ENCODE measurements around the gene TSSK1B. TPM values are rescaled to one million over a fixed set of nuclear protein-coding genes. Genes with fewer than 3 reads are reported as not detected.

TSSK1B gene
- total RNA-seq (2014; rRNA removed; shearing (Covaris generic)) (not detected in 2 replicates), total RNA-seq (2022) (not detected in 2 replicates), Bru-seq, nascent RNA (not detected), BruChase-seq, experiment 1, labeled RNA remaining after a 6-hour chase (not detected), BruChase-seq, experiment 2, labeled RNA remaining after a 2-hour chase (not detected)
- long read RNA-seq, result 0 reads

- Histone ChIP-seq H3K4me2 (ENCODE audit: low read length) (no peak within 1 kb of the TSS), H3K9me3 (ENCODE audit: low read length) (no peaks in the 10 kb centered on the region), H4K20me1 (ENCODE audit: insufficient read depth, low read length) (no peaks in the 10 kb centered on the region), H3K9me2 (ENCODE audit: insufficient read depth, low read length) (no peaks in the 10 kb centered on the region), H3K27ac (ENCODE audit: low read depth, low read length, poor library complexity, severe bottlenecking) (no peak within 1 kb of the TSS), H2AFZ (ENCODE audit: low read length) (no peak within 1 kb of the TSS), H3K4me3 (ENCODE audit: low read depth, low read length, poor library complexity, severe bottlenecking) (no peak within 1 kb of the TSS), H3K36me3 (ENCODE audit: insufficient read depth, low read length) (no peaks in the 10 kb centered on the region), H3K4me1 (ENCODE audit: insufficient read depth, low read length, poor library complexity, severe bottlenecking) (no peaks in the 10 kb centered on the region), H3K79me2 (ENCODE audit: insufficient read depth, low read depth, low read length) (no peaks in the 10 kb centered on the region)
- BruUV-seq (replicated peaks), result no TSS peak
- no peak for DNase-seq (ENCODE audit: low spot score)
- intact Hi-C loops (cut with micrococcal nuclease; ENCODE audit: unreplicated experiment), result no loop called here
- ChIA-PET POLR2A (no interaction called here), CTCF (ENCODE audit: unreplicated experiment) (no interaction called here)
- TF ChIP-seq EZH2phosphoT487 (IDR thresholded peaks at IDR 0.05; ENCODE audit: borderline replicate concordance, low read depth, low read length) (no peak), CTCF (conservative IDR thresholded peaks at IDR 0.05; ENCODE audit: low read length) (no peak)
Observed at GRCh38 chr5:113434889-113435288, at the start of gene TSSK1B. Gene TSSK1B (minus strand): TSS chr5:113434989. CDS start chr5:113434839, 150 bp downstream.

- H3K4me2 ChIP-seq (ENCODE audit: low read length), result no peak overlapping the region
- no peaks in the 10 kb centered on the region for H3K9me3 ChIP-seq (ENCODE audit: low read length)
- BruUV-seq (replicated peaks), result no TSS peak
- H3K27ac ChIP-seq (ENCODE audit: low read depth, low read length, poor library complexity, severe bottlenecking), result no peak overlapping the region
- intact Hi-C loops (cut with micrococcal nuclease; ENCODE audit: unreplicated experiment), result no loop called here
- ChIA-PET POLR2A (no interaction called here), CTCF (ENCODE audit: unreplicated experiment) (no interaction called here)
- no peak overlapping the region for H3K4me3 ChIP-seq (ENCODE audit: low read depth, low read length, poor library complexity, severe bottlenecking)
- no peaks in the 10 kb centered on the region for H4K20me1 ChIP-seq (ENCODE audit: insufficient read depth, low read length)
- no peaks in the 10 kb centered on the region for H3K9me2 ChIP-seq (ENCODE audit: insufficient read depth, low read length)
- no peaks in the 10 kb centered on the region for H3K36me3 ChIP-seq (ENCODE audit: insufficient read depth, low read length)
- no peak overlapping the region for H2AFZ ChIP-seq (ENCODE audit: low read length)
- no peak for DNase-seq (ENCODE audit: low spot score)
- H3K79me2 ChIP-seq (ENCODE audit: insufficient read depth, low read depth, low read length), result no peaks in the 10 kb centered on the region
- peaks cover 7% of the 10 kb centered on the region for H3K4me1 ChIP-seq (ENCODE audit: insufficient read depth, low read length, poor library complexity, severe bottlenecking)
- no peak for TF ChIP-seq EZH2phosphoT487 (IDR thresholded peaks at IDR 0.05; ENCODE audit: borderline replicate concordance, low read depth, low read length)
- TF ChIP-seq CTCF (conservative IDR thresholded peaks at IDR 0.05; ENCODE audit: low read length), result no peak
Observed at GRCh38 chr5:113480243-113480642, 45.5 kb upstream of the TSSK1B start.

DNA sequence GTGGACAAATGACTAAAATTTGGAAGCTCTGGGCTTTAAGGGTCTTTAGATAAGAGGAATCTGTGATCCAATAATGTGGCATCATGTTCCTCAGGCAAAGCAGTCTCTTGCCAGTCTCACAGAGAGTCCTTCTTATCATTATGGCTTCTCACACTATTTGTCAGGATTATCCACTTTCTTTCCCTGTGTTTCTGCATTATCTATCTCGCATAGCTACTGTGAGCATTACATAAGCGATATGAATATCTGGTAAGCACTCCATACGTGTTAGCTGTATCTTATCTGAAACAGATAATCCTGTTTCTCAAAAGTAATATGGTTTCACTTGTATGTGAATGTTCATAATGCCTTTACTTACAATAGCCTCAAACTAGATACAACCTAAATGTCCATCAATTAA, 43.9 kb upstream of the TSSK1B start:
- intact Hi-C loops (cut with micrococcal nuclease; ENCODE audit: unreplicated experiment), result no loop called here
- no TSS peak for BruUV-seq (replicated peaks)
- POLR2A ChIA-PET, result interaction anchor here (0.6 to 1.1 kb wide), 2 partner anchors 46 to 694 kb away, joined by 3 read pairs; no protein-coding TSS in a partner anchor

More for the DNA sequence above, 43.9 kb upstream of the TSSK1B start:
- TF ChIP-seq CTCF (conservative IDR thresholded peaks at IDR 0.05; ENCODE audit: low read length), result no peak
- no peak for TF ChIP-seq EZH2phosphoT487 (IDR thresholded peaks at IDR 0.05; ENCODE audit: borderline replicate concordance, low read depth, low read length)
- CTCF ChIA-PET (ENCODE audit: unreplicated experiment), result no interaction called here
- Histone ChIP-seq H3K4me2 (ENCODE audit: low read length) (no peak overlapping the region), H4K20me1 (ENCODE audit: insufficient read depth, low read length) (no peaks in the 10 kb centered on the region), H3K4me3 (ENCODE audit: low read depth, low read length, poor library complexity, severe bottlenecking) (no peak overlapping the region), H3K36me3 (ENCODE audit: insufficient read depth, low read length) (no peaks in the 10 kb centered on the region), H3K4me1 (ENCODE audit: insufficient read depth, low read length, poor library complexity, severe bottlenecking) (peaks cover 22% of the 10 kb centered on the region), H3K9me2 (ENCODE audit: insufficient read depth, low read length) (no peaks in the 10 kb centered on the region), H2AFZ (ENCODE audit: low read length) (no peak overlapping the region), H3K79me2 (ENCODE audit: insufficient read depth, low read depth, low read length) (no peaks in the 10 kb centered on the region), H3K9me3 (ENCODE audit: low read length) (no peaks in the 10 kb centered on the region), H3K27ac (ENCODE audit: low read depth, low read length, poor library complexity, severe bottlenecking) (no peak overlapping the region)
- no peak for DNase-seq (ENCODE audit: low spot score)

Data from OCI-LY7 (cell line).